Measurements from ENCODE around the gene MYOCD.

DNA sequence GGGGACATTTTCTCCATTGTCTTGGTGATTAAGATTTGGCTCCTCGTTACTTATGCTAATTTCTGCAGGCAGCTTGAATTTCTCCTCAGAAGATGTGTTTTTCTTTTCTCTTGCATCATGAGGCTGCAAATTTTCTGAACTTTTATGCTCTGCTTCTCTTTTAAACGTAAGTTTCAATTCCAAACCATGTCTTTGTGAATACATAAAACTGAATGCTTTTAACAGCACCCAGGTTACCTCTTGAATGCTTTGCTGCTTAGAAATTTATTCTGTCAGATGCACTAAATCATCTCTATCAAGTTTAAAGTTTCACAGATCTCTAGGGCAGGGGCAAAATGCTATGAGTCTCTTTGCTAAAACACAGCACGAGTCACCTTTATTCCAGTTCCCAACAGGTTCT, 143.0 kb downstream of the MYOCD start:
- TF ChIP-seq, protein P1, sequence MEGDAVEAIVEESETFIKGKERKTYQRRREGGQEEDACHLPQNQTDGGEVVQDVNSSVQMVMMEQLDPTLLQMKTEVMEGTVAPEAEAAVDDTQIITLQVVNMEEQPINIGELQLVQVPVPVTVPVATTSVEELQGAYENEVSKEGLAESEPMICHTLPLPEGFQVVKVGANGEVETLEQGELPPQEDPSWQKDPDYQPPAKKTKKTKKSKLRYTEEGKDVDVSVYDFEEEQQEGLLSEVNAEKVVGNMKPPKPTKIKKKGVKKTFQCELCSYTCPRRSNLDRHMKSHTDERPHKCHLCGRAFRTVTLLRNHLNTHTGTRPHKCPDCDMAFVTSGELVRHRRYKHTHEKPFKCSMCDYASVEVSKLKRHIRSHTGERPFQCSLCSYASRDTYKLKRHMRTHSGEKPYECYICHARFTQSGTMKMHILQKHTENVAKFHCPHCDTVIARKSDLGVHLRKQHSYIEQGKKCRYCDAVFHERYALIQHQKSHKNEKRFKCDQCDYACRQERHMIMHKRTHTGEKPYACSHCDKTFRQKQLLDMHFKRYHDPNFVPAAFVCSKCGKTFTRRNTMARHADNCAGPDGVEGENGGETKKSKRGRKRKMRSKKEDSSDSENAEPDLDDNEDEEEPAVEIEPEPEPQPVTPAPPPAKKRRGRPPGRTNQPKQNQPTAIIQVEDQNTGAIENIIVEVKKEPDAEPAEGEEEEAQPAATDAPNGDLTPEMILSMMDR (IDR thresholded peaks at IDR 0.05) = no peak
- TF ChIP-seq POLR2AphosphoS5 (IDR thresholded peaks at IDR 0.05; ENCODE audit: low read depth, low read length) (no peak), SIN3A (IDR thresholded peaks at IDR 0.05; ENCODE audit: borderline replicate concordance, insufficient read depth, low read depth, low read length) (no peak), TCF7L2 (IDR thresholded peaks at IDR 0.05; ENCODE audit: low read depth, low read length) (no peak)
- TF ChIP-seq, protein P2, sequence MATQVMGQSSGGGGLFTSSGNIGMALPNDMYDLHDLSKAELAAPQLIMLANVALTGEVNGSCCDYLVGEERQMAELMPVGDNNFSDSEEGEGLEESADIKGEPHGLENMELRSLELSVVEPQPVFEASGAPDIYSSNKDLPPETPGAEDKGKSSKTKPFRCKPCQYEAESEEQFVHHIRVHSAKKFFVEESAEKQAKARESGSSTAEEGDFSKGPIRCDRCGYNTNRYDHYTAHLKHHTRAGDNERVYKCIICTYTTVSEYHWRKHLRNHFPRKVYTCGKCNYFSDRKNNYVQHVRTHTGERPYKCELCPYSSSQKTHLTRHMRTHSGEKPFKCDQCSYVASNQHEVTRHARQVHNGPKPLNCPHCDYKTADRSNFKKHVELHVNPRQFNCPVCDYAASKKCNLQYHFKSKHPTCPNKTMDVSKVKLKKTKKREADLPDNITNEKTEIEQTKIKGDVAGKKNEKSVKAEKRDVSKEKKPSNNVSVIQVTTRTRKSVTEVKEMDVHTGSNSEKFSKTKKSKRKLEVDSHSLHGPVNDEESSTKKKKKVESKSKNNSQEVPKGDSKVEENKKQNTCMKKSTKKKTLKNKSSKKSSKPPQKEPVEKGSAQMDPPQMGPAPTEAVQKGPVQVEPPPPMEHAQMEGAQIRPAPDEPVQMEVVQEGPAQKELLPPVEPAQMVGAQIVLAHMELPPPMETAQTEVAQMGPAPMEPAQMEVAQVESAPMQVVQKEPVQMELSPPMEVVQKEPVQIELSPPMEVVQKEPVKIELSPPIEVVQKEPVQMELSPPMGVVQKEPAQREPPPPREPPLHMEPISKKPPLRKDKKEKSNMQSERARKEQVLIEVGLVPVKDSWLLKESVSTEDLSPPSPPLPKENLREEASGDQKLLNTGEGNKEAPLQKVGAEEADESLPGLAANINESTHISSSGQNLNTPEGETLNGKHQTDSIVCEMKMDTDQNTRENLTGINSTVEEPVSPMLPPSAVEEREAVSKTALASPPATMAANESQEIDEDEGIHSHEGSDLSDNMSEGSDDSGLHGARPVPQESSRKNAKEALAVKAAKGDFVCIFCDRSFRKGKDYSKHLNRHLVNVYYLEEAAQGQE (IDR thresholded peaks at IDR 0.05; ENCODE audit: insufficient read depth in 1 of 2, low read depth in 2 of 2, low read length in 1 of 2) = no peak

Data from Panc1 (cell line).